Caco-2 (cell line): ENCODE results near the gene KIAA1671. TPM values are rescaled to one million over a fixed set of nuclear protein-coding genes. Genes with fewer than 3 reads are reported as not detected.

ENCODE experiments used
- BruUV-seq: library from RNA; stranded (reverse); fragments of 400-500 nt; replicated peaks from 2 replicates; lab custom pipeline; 2021; lab: Mats Ljungman, UMichigan
- CTCF ChIA-PET: fragments of 300-600 bp; sonication (Branson Sonifier 250); formaldehyde crosslinking; loops from one replicate; lab custom pipeline; 2022; ENCODE audit warnings: antibody characterized with exemption; lab: Charles Lee
- POLR2A ChIA-PET: fragments of 300-600 bp; sonication (Branson Sonifier 250); formaldehyde crosslinking; loops from one replicate; lab custom pipeline; 2022; ENCODE audit warnings: antibody characterized with exemption; lab: Charles Lee
- DNase-seq, 2 experiments: peaks; one replicate each; pipeline versions ENCODE4 v3.0.0 to v3.0.0-alpha.2; 2020 to 2022
- H3K27me3 ChIP-seq: replicated peaks from 2 replicates; pipeline ENCODE4 v1.6.0; 2011; ENCODE audit warnings: low read length; ENCODE audit not compliant: control insufficient read depth, insufficient read depth
- H3K36me3 ChIP-seq: 2 replicates; pipeline ENCODE4 v1.5.1; 2011; ENCODE audit warnings: low read length; ENCODE audit not compliant: control insufficient read depth, insufficient read depth
- H3K4me1 ChIP-seq: fragments of 250-450 bp; sonication (Bioruptor Pico); 2 replicates; pipeline ENCODE4 v1.5.1; 2020; ENCODE audit warnings: mild to moderate bottlenecking
- H3K4me3 ChIP-seq: 2 replicates; pipeline ENCODE4 v1.5.1; 2011; ENCODE audit warnings: low read depth, mild to moderate bottlenecking, control low read depth, low read length
- H3K9me3 ChIP-seq: fragments of 250-450 bp; sonication (Bioruptor Pico); 2 replicates; pipeline ENCODE4 v1.5.1; 2020; ENCODE audit warnings: mild to moderate bottlenecking, moderate library complexity
- H3K27ac Mint-ChIP-seq: one replicate; pipeline ENCODE4 v1.8.0; 2022; ENCODE audit warnings: mixed read lengths; ENCODE audit not compliant: unreplicated experiment
- H3K27me3 Mint-ChIP-seq: one replicate; pipeline ENCODE4 v1.8.0; 2022; ENCODE audit warnings: mixed read lengths; ENCODE audit not compliant: insufficient read depth, unreplicated experiment
- H3K36me3 Mint-ChIP-seq: one replicate; pipeline ENCODE4 v1.8.0; 2022; ENCODE audit warnings: mild to moderate bottlenecking, mixed read lengths; ENCODE audit not compliant: insufficient read depth, unreplicated experiment
- H3K4me1 Mint-ChIP-seq: one replicate; pipeline ENCODE4 v1.8.0; 2022; ENCODE audit warnings: low read depth, mixed read lengths; ENCODE audit not compliant: unreplicated experiment
- H3K4me3 Mint-ChIP-seq: one replicate; pipeline ENCODE4 v1.8.0; 2022; ENCODE audit warnings: mild to moderate bottlenecking, moderate library complexity, mixed read lengths; ENCODE audit not compliant: unreplicated experiment
- H3K9me3 Mint-ChIP-seq: one replicate; pipeline ENCODE4 v1.8.0; 2022; ENCODE audit warnings: mixed read lengths; ENCODE audit not compliant: unreplicated experiment
- CTCF ChIP-seq, 2 experiments: fragments of 200-600 bp in 1 of 2; IDR thresholded peaks; 1 replicate in 1 of 2; 2 replicates in 1 of 2; pipeline versions ENCODE4 v1.5.1 to v1.8.0; 2011 to 2022; ENCODE audit warnings: antibody characterized with exemption in 1 of 2, control low read depth in 1 of 2, inconsistent platforms in 1 of 2, low read depth in 1 of 2, low read length in 1 of 2, mild to moderate bottlenecking in 1 of 2, moderate library complexity in 1 of 2; ENCODE audit not compliant: insufficient read depth in 1 of 2, severe bottlenecking in 1 of 2, unreplicated experiment in 1 of 2
- intact Hi-C: fragments of 100-400 bp; cut with micrococcal nuclease; formaldehyde crosslinking; loops from one replicate; pipeline ENCODE4 v1.10.0; 2022; ENCODE audit not compliant: unreplicated experiment
- total RNA-seq: library from RNA; stranded (reverse); gene quantifications from 2 replicates; pipeline ENCODE4 v1.2.3, GENCODE V29; 2022

KIAA1671 gene
- total RNA-seq, 1 experiment from 2014 or later = 28.6 TPM

DNA sequence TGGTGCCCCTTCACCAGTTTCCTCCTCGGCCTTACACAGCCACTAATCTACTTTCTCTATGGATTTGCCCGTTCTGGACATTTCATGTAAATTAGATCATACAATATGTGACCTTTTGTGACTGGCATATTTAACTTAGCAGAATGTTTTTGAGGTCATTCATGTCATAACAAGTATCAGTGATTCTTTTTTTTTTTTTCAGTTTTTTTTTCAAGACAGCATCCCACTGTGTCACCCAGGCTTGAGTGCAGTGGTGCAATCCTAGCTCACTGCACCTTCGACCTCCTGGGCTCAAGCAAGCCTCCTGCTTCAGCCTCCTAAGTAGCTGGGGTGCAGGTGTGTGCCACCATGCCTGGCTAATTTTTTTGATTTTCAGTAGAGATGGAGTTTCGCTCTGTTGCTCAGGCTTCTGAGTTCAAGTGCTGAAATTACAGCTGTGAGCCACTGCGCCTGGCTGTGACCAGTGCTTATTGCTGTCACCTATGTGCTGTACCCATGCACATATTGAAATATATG is 22.7 kb downstream of the KIAA1671 start:
- H3K27me3 Mint-ChIP-seq = no peaks in the 10 kb centered on the region
- Histone ChIP-seq H3K27me3 (no peaks in the 10 kb centered on the region), H3K36me3 (no peaks in the 10 kb centered on the region; the same call in 1 of the 2 replicates), H3K9me3 (no peaks in the 10 kb centered on the region), H3K4me3 (no peak overlapping the region), H3K4me1 (peaks cover 9% of the 10 kb centered on the region; the same call in 1 of the 2 replicates)
- H3K4me1 Mint-ChIP-seq = peaks cover 14% of the 10 kb centered on the region
- no TSS peak for BruUV-seq
- ChIA-PET POLR2A (no interaction called here), CTCF (no interaction called here)
- peaks cover 8% of the 10 kb centered on the region for H3K36me3 Mint-ChIP-seq
- no peaks in the 10 kb centered on the region for H3K9me3 Mint-ChIP-seq
- H3K4me3 Mint-ChIP-seq = no peak overlapping the region
- DNase-seq = no peak
- no peak for TF ChIP-seq CTCF (IDR thresholded peaks at IDR 0.05; ENCODE audit: insufficient read depth in 1 of 2, low read depth in 1 of 2, low read length in 1 of 2, severe bottlenecking in 1 of 2, unreplicated experiment in 1 of 2)
- H3K27ac Mint-ChIP-seq = no peak overlapping the region
- intact Hi-C loops = no loop called here

DNA sequence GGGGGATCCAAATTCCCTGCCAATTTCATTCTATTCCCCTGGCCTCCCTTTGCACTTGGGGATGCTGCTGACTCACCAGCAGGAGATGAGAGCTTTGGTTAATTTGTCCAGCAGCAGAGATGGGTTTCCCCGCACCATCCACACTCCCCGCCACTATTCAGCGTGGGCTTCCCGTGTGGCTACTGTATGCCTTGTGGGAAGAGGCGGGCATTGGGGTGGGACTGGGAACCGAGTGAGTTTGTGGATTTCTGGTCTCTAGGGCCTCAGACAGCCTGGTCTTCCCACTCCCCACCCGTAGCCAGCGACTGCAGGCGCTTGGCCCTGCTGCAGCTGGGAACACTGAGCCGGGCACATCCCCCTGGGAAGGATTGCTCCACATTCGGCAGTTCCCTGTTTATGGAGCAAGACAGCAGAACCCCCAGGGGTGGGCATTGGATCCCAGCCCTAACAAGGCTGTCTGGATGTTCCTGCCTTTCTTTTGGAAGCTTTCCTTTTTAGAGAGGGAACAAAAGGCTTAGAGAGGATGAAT is 23.4 kb downstream of the KIAA1671 start:
- H3K9me3 ChIP-seq = no peaks in the 10 kb centered on the region
- no TSS peak for BruUV-seq
- CTCF ChIA-PET = interaction anchor here (0.6 kb wide), 1 partner anchor 38 kb away, joined by 3 read pairs; no protein-coding TSS in a partner anchor
- no peak for TF ChIP-seq CTCF (IDR thresholded peaks at IDR 0.05; ENCODE audit: insufficient read depth in 1 of 2, low read depth in 1 of 2, low read length in 1 of 2, severe bottlenecking in 1 of 2, unreplicated experiment in 1 of 2)
- intact Hi-C loops = no loop called here
- Mint-ChIP-seq H3K4me3 (no peak overlapping the region), H3K27me3 (no peaks in the 10 kb centered on the region), H3K27ac (no peak overlapping the region), H3K9me3 (no peaks in the 10 kb centered on the region), H3K4me1 (peaks cover 14% of the 10 kb centered on the region), H3K36me3 (peaks cover 8% of the 10 kb centered on the region)
- no peak for DNase-seq
- POLR2A ChIA-PET = no interaction called here
- no peaks in the 10 kb centered on the region for H3K27me3 ChIP-seq
- peaks cover 9% of the 10 kb centered on the region; the same call in 1 of the 2 replicates for H3K4me1 ChIP-seq
- no peaks in the 10 kb centered on the region; the same call in 1 of the 2 replicates for H3K36me3 ChIP-seq
- H3K4me3 ChIP-seq = no peak overlapping the region

DNA sequence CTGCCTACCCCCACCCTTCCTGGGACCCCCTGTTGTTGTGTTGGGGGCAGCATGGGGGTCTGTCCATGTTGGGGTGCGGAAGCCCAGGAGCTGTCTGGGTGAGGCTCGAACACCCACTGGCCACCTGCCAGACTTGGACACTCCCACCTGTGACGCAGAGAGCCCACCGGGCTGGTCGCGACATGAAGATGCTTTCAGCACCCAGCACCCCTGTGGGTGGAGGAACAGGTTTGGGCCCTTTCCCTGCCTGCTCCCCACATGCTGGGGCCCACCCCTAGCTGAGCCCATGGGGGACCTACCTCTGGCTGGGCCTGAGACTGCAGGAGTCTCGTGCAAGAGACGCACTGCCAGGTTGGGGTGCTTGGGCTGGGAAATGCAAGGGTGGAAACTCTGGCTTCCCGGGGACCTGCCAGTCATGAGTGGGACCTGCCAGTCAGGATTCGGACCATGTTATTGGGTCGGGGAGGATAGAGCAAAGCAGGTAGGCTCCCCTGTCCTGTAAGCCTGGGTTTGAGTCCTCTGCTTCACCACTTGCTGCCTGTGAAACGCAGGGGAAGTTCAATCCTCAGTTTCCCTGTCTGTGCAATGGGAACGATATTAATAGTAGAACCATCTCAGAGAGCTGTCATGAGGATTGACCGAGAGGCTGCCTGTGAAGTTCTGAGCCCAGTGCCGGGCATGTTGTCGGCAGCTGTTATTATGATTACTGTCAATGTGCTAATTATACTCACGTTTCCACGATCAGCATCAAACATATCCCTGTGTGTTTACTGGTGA is 24.1 kb downstream of the KIAA1671 start:
- CTCF ChIA-PET = interaction anchor here (0.6 kb wide), 2 partner anchors 14 to 37 kb away, joined by 3 to 4 read pairs; no protein-coding TSS in a partner anchor
- no peaks in the 10 kb centered on the region for H3K9me3 Mint-ChIP-seq
- peaks cover 14% of the 10 kb centered on the region for H3K4me1 Mint-ChIP-seq
- H3K27me3 Mint-ChIP-seq = no peaks in the 10 kb centered on the region
- intact Hi-C loops = no loop called here
- POLR2A ChIA-PET = no interaction called here
- Histone ChIP-seq H3K36me3 (no peaks in the 10 kb centered on the region; the same call in 1 of the 2 replicates), H3K4me1 (peaks cover 9% of the 10 kb centered on the region; the same call in 1 of the 2 replicates), H3K9me3 (no peaks in the 10 kb centered on the region), H3K27me3 (no peaks in the 10 kb centered on the region), H3K4me3 (no peak overlapping the region)
- H3K4me3 Mint-ChIP-seq = no peak overlapping the region
- BruUV-seq = no TSS peak
- no peak for DNase-seq
- H3K36me3 Mint-ChIP-seq = peaks cover 8% of the 10 kb centered on the region
- no peak overlapping the region for H3K27ac Mint-ChIP-seq
- no peak for TF ChIP-seq CTCF (IDR thresholded peaks at IDR 0.05; ENCODE audit: insufficient read depth in 1 of 2, low read depth in 1 of 2, low read length in 1 of 2, severe bottlenecking in 1 of 2, unreplicated experiment in 1 of 2)
